ENCODE results near the gene KRTAP10-6. TPM values are rescaled to one million over a fixed set of nuclear protein-coding genes. Genes with fewer than 3 reads are reported as not detected.
"Not testable (repeated sequence)": the region's sequence is repeated elsewhere in the genome, so short reads cannot be mapped to it uniquely, and the experiment has no call there.

Gene KRTAP10-6
- polyA plus RNA-seq, 2 of the 4 experiments (the other 2 are of a cell fraction), result not detected

- WGBS (ENCODE audit: missing lambda C conversion rate), result 88% methylated on average over 1 of the region's 1 CpG
- POLR2A ChIA-PET, result no interaction called here
- Histone ChIP-seq H3K4me1 (no peaks in the 10 kb centered on the region), H3K4me2 (no peak overlapping the region), H3K27ac (no peak overlapping the region), H3K9me3 (no peaks in the 10 kb centered on the region), H3K4me3 (no peak overlapping the region)
- FAIRE-seq (no peak), DNase-seq (ENCODE audit: low read depth in 1 of 2, low spot score in 1 of 2) (no peak), ATAC-seq (no peak)
- TF ChIP-seq CHD2 (IDR thresholded peaks at IDR 0.05; ENCODE audit: low read length, partially characterized antibody) (no peak), NPAS2 (CRISPR knock-in tag; IDR thresholded peaks at IDR 0.05; ENCODE audit: borderline replicate concordance) (no peak), HOXB13 (CRISPR knock-in tag; IDR thresholded peaks at IDR 0.05; ENCODE audit: low read depth) (no peak), ELK1 (IDR thresholded peaks at IDR 0.05; ENCODE audit: low read depth, low read length) (no peak), TP53 (CRISPR knock-in tag; IDR thresholded peaks at IDR 0.05) (no peak), GATA3 (IDR thresholded peaks at IDR 0.05; ENCODE audit: borderline replicate concordance) (no peak), HES2 (IDR thresholded peaks at IDR 0.05) (no peak), MAZ (IDR thresholded peaks at IDR 0.05; ENCODE audit: borderline replicate concordance, low read depth, low read length) (no peak), SMC3 (IDR thresholded peaks at IDR 0.05) (no peak), JUN (IDR thresholded peaks at IDR 0.05) (no peak), NR3C1 (IDR thresholded peaks at IDR 0.05) (no peak), TFCP2L1 (CRISPR knock-in tag; IDR thresholded peaks at IDR 0.05) (no peak), ESRRA (IDR thresholded peaks at IDR 0.05; ENCODE audit: borderline replicate concordance, low read length) (no peak), POLR2A (IDR thresholded peaks at IDR 0.05; ENCODE audit: low read length) (no peak), ZSCAN20 (CRISPR knock-in tag; IDR thresholded peaks at IDR 0.05) (no peak), FOXS1 (CRISPR knock-in tag; IDR thresholded peaks at IDR 0.05) (no peak), CHD4 (IDR thresholded peaks at IDR 0.05; ENCODE audit: borderline replicate concordance) (no peak)
- TF ChIP-seq, protein P1, sequence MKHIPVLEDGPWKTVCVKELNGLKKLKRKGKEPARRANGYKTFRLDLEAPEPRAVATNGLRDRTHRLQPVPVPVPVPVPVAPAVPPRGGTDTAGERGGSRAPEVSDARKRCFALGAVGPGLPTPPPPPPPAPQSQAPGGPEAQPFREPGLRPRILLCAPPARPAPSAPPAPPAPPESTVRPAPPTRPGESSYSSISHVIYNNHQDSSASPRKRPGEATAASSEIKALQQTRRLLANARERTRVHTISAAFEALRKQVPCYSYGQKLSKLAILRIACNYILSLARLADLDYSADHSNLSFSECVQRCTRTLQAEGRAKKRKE (CRISPR knock-in tag; IDR thresholded peaks at IDR 0.05; ENCODE audit: low read depth), result no peak
- TF ChIP-seq, protein P2, sequence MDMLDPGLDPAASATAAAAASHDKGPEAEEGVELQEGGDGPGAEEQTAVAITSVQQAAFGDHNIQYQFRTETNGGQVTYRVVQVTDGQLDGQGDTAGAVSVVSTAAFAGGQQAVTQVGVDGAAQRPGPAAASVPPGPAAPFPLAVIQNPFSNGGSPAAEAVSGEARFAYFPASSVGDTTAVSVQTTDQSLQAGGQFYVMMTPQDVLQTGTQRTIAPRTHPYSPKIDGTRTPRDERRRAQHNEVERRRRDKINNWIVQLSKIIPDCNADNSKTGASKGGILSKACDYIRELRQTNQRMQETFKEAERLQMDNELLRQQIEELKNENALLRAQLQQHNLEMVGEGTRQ (IDR thresholded peaks at IDR 0.05), result no peak
- TF ChIP-seq, protein P3, sequence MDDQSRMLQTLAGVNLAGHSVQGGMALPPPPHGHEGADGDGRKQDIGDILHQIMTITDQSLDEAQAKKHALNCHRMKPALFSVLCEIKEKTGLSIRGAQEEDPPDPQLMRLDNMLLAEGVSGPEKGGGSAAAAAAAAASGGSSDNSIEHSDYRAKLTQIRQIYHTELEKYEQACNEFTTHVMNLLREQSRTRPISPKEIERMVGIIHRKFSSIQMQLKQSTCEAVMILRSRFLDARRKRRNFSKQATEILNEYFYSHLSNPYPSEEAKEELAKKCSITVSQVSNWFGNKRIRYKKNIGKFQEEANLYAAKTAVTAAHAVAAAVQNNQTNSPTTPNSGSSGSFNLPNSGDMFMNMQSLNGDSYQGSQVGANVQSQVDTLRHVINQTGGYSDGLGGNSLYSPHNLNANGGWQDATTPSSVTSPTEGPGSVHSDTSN (IDR thresholded peaks at IDR 0.05), result no peak
- CTCF ChIA-PET, result no interaction called here
Measured at GRCh38 chr21:44564099-44564498, 28.2 kb downstream of the KRTAP10-6 start.

GRCh38 chr21:44558695-44559094 lies 33.6 kb downstream of the KRTAP10-6 start, which contains the start of gene KRTAP10-3:
TSS of gene KRTAP10-3 (minus strand) at chr21:44558795. CDS start at chr21:44558715, 80 bp downstream.
- ChIA-PET POLR2A (no interaction called here), CTCF (interaction anchor here (0.6 kb wide), 1 partner anchor 571 kb away, joined by 4 read pairs; no protein-coding TSS in a partner anchor)
- Histone ChIP-seq H3K9me3 (no peaks in the 10 kb centered on the region), H3K27ac (no peak within 1 kb of the TSS), H3K4me1 (no peaks in the 10 kb centered on the region), H3K4me2 (no peak within 1 kb of the TSS), H3K4me3 (no peak within 1 kb of the TSS)
- FAIRE-seq (no peak), ATAC-seq (no peak), DNase-seq (ENCODE audit: low read depth in 1 of 2, low spot score in 1 of 2) (no peak)
- no peak for TF ChIP-seq EHF (CRISPR knock-in tag; IDR thresholded peaks at IDR 0.05)
- WGBS (ENCODE audit: missing lambda C conversion rate), result 31% methylated on average over 5 of the region's 5 CpGs

DNA sequence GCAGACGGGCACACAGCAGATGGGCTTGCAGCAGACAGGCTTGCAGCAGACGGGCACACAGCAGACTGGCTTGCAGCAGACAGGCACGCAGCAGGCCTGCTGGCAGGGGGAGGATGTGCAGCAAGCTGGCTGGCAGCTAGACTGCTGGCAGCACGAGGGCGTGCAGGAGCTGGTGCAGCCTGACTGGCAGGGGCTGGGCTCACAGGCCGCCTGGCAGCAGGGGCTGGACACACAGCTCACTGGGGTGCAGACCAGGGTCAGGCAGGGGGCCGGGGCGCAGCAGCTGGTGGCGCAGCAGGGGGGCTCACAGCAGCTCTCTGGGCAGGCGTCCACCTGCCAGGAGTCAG lies 34.0 kb downstream of the KRTAP10-6 start:
- H3K4me1 ChIP-seq; FAIRE-seq; H3K27ac ChIP-seq; POLR2A ChIA-PET; H3K4me2 ChIP-seq; DNase-seq (ENCODE audit: low read depth in 1 of 2, low spot score in 1 of 2); H3K4me3 ChIP-seq; ATAC-seq; H3K9me3 ChIP-seq: not testable (repeated sequence)
- CTCF ChIA-PET, result interaction anchor here (0.6 kb wide), 1 partner anchor 571 kb away, joined by 4 read pairs; no protein-coding TSS in a partner anchor
- 5% methylated on average over 3 of the region's 10 CpGs for WGBS (ENCODE audit: missing lambda C conversion rate)
